SH-SY5Y (cell line): Measurements from ENCODE around the gene STARD4.

Experiments used
- GATA2 ChIP-seq: IDR thresholded peaks from 2 replicates; pipeline ENCODE4 v1.6.1; 2011; ENCODE audit warnings: mild to moderate bottlenecking, low read depth, low read length
- GATA3 ChIP-seq: IDR thresholded peaks from 2 replicates; pipeline ENCODE4 v1.6.1; 2011; ENCODE audit warnings: low read depth, mild to moderate bottlenecking, low read length, moderate library complexity

- TF ChIP-seq GATA3: no peak
- TF ChIP-seq GATA2: no peak
Measured at GRCh38 chr5:111552492-111552891, 40.2 kb upstream of the STARD4 start.
